CD14-positive monocyte (primary cell): ENCODE data around the gene NINL. TPM values are rescaled to one million over a fixed set of nuclear protein-coding genes. Genes with fewer than 3 reads are reported as not detected.

Experiments
- DNase-seq, 3 donors: peaks; one replicate each; pipeline ENCODE4 v3.0.0-alpha.2; 2011 to 2022
- H2AFZ ChIP-seq: 2 replicates; pipeline ENCODE4 v1.6.0; 2012; ENCODE audit warnings: mild to moderate bottlenecking, low read depth, low read length, inconsistent platforms; ENCODE audit not compliant: insufficient read depth, poor library complexity, severe bottlenecking
- H3K27ac ChIP-seq, 2 donors: 1 replicate in 1 of 2; 2 replicates in 1 of 2; pipeline ENCODE4 v1.5.1; 2012 to 2013; ENCODE audit warnings: low read length in 2 of 2, control low read depth in 1 of 2, inconsistent platforms in 1 of 2, low read depth in 1 of 2, mild to moderate bottlenecking in 1 of 2
- H3K27me3 ChIP-seq, 2 donors: one replicate each; pipeline versions ENCODE4 v1.6.0 to v1.6.1; 2011 to 2013; ENCODE audit warnings: low read length in 2 of 2; ENCODE audit not compliant: control insufficient read depth in 2 of 2, insufficient read depth in 2 of 2
- H3K36me3 ChIP-seq, 2 donors: replicated peaks in 1 of 2; 1 replicate in 1 of 2; 2 replicates in 1 of 2; pipeline versions ENCODE4 v1.5.1 to v1.6.1; 2012 to 2013; ENCODE audit warnings: low read length in 2 of 2, control low read depth in 1 of 2, inconsistent platforms in 1 of 2, mild to moderate bottlenecking in 1 of 2; ENCODE audit not compliant: insufficient read depth in 2 of 2, control insufficient read depth in 1 of 2
- H3K4me1 ChIP-seq, 2 donors: 1 replicate in 1 of 2; 2 replicates in 1 of 2; pipeline versions ENCODE4 v1.5.1 to v1.6.1; 2012 to 2013; ENCODE audit warnings: low read length in 2 of 2, control low read depth in 1 of 2, inconsistent platforms in 1 of 2, mild to moderate bottlenecking in 1 of 2, moderate library complexity in 1 of 2; ENCODE audit not compliant: insufficient read depth in 2 of 2, control insufficient read depth in 1 of 2
- H3K4me2 ChIP-seq: replicated peaks from 2 replicates; pipeline ENCODE3; 2012; ENCODE audit warnings: low read length, moderate library complexity, mild to moderate bottlenecking; ENCODE audit not compliant: poor library complexity, severe bottlenecking; ENCODE audit errors: extremely low read depth
- H3K4me3 ChIP-seq, 3 experiments: fragments of 200-600 bp in 1 of 3; sonication (generic) in 1 of 3; replicated peaks in 1 of 3; 1 replicate in 2 of 3; 2 replicates in 1 of 3; pipeline ENCODE4 v1.5.1; 2011 to 2013; ENCODE audit warnings: low read length in 3 of 3, mild to moderate bottlenecking in 3 of 3, control low read depth in 2 of 3, low read depth in 2 of 3, inconsistent platforms in 1 of 3, moderate library complexity in 1 of 3
- H3K79me2 ChIP-seq: 2 replicates; pipeline ENCODE4 v1.6.0; 2012; ENCODE audit warnings: mild to moderate bottlenecking, control low read depth, inconsistent platforms, low read length, moderate library complexity; ENCODE audit not compliant: insufficient read depth
- H3K9ac ChIP-seq: 2 replicates; pipeline ENCODE4 v1.6.0; 2017; ENCODE audit warnings: low read length, mild to moderate bottlenecking; ENCODE audit not compliant: insufficient read depth, poor library complexity, severe bottlenecking
- H3K9me3 ChIP-seq, 2 donors: replicated peaks in 1 of 2; 1 replicate in 1 of 2; 2 replicates in 1 of 2; pipeline versions ENCODE4 v1.5.1 to v1.6.1; 2012 to 2013; ENCODE audit warnings: low read length in 2 of 2, control low read depth in 1 of 2; ENCODE audit not compliant: control insufficient read depth in 1 of 2, insufficient read depth in 1 of 2
- H4K20me1 ChIP-seq: 2 replicates; pipeline ENCODE4 v1.6.0; 2012; ENCODE audit warnings: mild to moderate bottlenecking, low read length, control low read depth, moderate library complexity; ENCODE audit not compliant: insufficient read depth
- H3K27ac Mint-ChIP-seq, 7 donors: one replicate each; pipeline ENCODE4 v1.8.0; 2020; ENCODE audit warnings: mild to moderate bottlenecking in 7 of 7, mixed read lengths in 7 of 7, moderate library complexity in 6 of 7, inconsistent platforms in 2 of 7
- H3K27me3 Mint-ChIP-seq, 3 donors: one replicate each; pipeline ENCODE4 v1.8.0; 2021 to 2022; ENCODE audit warnings: low read depth in 3 of 3, mild to moderate bottlenecking in 3 of 3, mixed read lengths in 3 of 3, moderate library complexity in 3 of 3, inconsistent platforms in 1 of 3
- H3K36me3 Mint-ChIP-seq, 2 donors: one replicate each; pipeline ENCODE4 v1.8.0; 2020; ENCODE audit warnings: mixed read lengths in 2 of 2, inconsistent platforms in 1 of 2, mild to moderate bottlenecking in 1 of 2
- H3K4me1 Mint-ChIP-seq: one replicate; pipeline ENCODE4 v1.8.0; 2020; ENCODE audit warnings: mild to moderate bottlenecking, mixed read lengths
- H3K4me3 Mint-ChIP-seq, 2 donors: one replicate each; pipeline ENCODE4 v1.8.0; 2020; ENCODE audit warnings: mild to moderate bottlenecking in 2 of 2, mixed read lengths in 2 of 2, moderate library complexity in 1 of 2
- H3K9me3 Mint-ChIP-seq, 7 donors: one replicate each; pipeline ENCODE4 v1.8.0; 2020 to 2022; ENCODE audit warnings: mixed read lengths in 7 of 7, mild to moderate bottlenecking in 6 of 7, moderate library complexity in 6 of 7, inconsistent platforms in 2 of 7
- WGBS: methylation state at CpG from one replicate; pipeline ENCODE4 v1.1.5; 2013; ENCODE audit warnings: missing lambda C conversion rate; ENCODE audit not compliant: insufficient coverage; 5-methylcytosine and 5-hydroxymethylcytosine counted together
- intact Hi-C, 2 donors: fragments of 100-400 bp; cut with micrococcal nuclease; formaldehyde crosslinking; loops; one replicate each; pipeline versions ENCODE4 v1.15.0 to v1.15.1; 2023
- polyA plus RNA-seq, 3 donors: library from polyadenylated mRNA; depleted of rRNA in 1 of 3; unstranded in 2 of 3; stranded (reverse) in 1 of 3; fragments of 300-500 nt in 2 of 3; fragments of >200 nt in 1 of 3; fragmentation: Illumina TruSeq in 2 of 3; gene quantifications; 1 replicate in 2 of 3; 2 replicates in 1 of 3; pipeline ENCODE4 v1.2.3, GENCODE V29; 2012 to 2021
- TF ChIP-seq, protein P1 (sequence below): fragments of 200-600 bp; IDR thresholded peaks from one replicate; pipeline ENCODE4 v1.8.0; 2022; ENCODE audit warnings: antibody characterized with exemption, mild to moderate bottlenecking

Gene NINL
- polyA plus RNA-seq, 3 donors, result 0.08 to 0.15 TPM; not detected in 1

DNA sequence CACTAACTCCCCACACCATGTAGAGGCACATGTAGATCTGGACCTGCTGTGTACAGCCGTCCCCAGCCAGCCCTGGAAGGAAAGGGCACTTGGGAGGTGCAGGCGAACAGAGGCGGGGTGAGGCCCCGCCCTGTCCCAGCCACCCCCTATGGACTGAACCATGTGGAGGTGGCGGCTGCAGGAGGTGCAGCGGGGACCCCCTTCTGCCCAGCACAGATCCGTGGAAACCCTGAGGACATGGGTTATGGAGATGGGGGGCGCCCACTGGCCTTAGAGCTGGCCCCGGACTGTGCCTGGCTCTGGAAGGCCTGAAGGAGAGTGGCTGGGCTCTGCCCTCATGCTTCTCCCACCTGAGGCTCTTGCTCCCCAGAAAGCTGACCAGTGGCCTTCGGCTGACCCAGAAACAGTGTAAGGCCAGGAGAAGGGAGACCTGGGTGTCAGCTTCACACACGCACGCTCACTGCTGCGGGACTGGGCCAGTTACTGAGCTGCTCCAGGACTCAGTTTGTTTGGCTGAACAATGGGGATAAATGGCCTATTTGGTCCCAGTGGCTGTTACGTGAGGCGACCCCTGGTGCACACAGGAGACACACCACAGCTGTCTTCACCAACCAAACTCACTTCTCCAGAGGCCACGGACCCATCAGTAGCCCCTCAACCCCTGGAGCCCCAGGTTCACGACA lies 90.7 kb downstream of the NINL start:
- TF ChIP-seq, protein P1, sequence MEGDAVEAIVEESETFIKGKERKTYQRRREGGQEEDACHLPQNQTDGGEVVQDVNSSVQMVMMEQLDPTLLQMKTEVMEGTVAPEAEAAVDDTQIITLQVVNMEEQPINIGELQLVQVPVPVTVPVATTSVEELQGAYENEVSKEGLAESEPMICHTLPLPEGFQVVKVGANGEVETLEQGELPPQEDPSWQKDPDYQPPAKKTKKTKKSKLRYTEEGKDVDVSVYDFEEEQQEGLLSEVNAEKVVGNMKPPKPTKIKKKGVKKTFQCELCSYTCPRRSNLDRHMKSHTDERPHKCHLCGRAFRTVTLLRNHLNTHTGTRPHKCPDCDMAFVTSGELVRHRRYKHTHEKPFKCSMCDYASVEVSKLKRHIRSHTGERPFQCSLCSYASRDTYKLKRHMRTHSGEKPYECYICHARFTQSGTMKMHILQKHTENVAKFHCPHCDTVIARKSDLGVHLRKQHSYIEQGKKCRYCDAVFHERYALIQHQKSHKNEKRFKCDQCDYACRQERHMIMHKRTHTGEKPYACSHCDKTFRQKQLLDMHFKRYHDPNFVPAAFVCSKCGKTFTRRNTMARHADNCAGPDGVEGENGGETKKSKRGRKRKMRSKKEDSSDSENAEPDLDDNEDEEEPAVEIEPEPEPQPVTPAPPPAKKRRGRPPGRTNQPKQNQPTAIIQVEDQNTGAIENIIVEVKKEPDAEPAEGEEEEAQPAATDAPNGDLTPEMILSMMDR, result no peak
- H3K4me3 Mint-ChIP-seq, result no peak overlapping the region
- peak overlapping the region in 1 of 7 donors; percentile 22 for H3K27ac Mint-ChIP-seq
- Histone ChIP-seq H3K4me2 (no peak overlapping the region), H4K20me1 (no peaks in the 10 kb centered on the region), H3K36me3 (no peaks in the 10 kb centered on the region), H3K79me2 (no peaks in the 10 kb centered on the region), H3K27ac (no peak overlapping the region), H3K9me3 (no peaks in the 10 kb centered on the region), H3K27me3 (no peaks in the 10 kb centered on the region), H3K4me1 (no peaks in the 10 kb centered on the region), H2AFZ (no peak overlapping the region), H3K9ac (no peak overlapping the region), H3K4me3 (no peak overlapping the region)
- WGBS, result 91% methylated on average over 13 of the region's 17 CpGs
- no peaks in the 10 kb centered on the region for H3K36me3 Mint-ChIP-seq
- H3K4me1 Mint-ChIP-seq, result no peaks in the 10 kb centered on the region
- no peak for DNase-seq
- intact Hi-C loops, result no loop called here
- H3K9me3 Mint-ChIP-seq, result no peaks in the 10 kb centered on the region
- peaks cover 1 to 6% (median 5%) of the 10 kb centered on the region in 3 donors for H3K27me3 Mint-ChIP-seq

DNA sequence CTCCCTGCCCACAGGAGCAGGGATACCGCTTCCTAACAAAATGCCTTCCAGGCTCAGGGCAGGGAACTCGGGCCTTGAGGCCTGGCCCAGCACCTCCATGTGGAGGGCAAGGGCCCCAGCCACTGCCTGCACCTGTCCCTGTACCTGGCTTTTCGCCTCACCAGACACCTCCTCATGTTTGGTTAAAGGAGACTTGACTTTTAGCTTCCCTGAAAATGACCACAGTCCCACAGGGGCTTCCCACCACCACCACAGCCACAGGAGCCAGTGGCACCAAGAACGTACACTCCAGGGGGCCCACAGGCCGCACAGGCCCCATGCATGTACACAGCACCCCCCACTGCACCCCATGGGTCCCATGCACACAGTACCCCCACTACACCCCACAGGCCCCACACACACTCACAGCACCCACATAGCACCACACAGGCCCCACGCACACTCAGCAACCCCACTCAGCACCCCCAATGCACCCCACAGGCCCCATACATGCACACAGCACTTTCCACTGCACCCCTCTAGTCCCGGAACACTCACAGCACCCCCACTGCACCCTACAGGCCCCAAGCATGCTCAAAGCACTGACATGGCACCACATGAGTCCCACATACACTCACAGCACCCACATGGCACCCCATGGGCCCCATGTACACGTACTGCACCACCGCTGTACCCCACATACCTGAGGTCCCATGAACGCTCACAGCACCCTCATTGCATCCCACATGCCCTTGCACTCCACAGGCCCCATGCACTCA lies 91.4 kb downstream of the NINL start:
- no peaks in the 10 kb centered on the region for H3K4me1 ChIP-seq
- no peak overlapping the region for H2AFZ ChIP-seq
- 96% methylated on average over 8 of the region's 10 CpGs for WGBS
- TF ChIP-seq, protein P1, result no peak
- no peak overlapping the region for H3K9ac ChIP-seq
- no peak overlapping the region for H3K4me3 ChIP-seq
- Mint-ChIP-seq H3K27me3 (peaks cover 1 to 6% (median 5%) of the 10 kb centered on the region in 3 donors), H3K4me1 (no peaks in the 10 kb centered on the region), H3K9me3 (no peaks in the 10 kb centered on the region), H3K36me3 (no peaks in the 10 kb centered on the region), H3K4me3 (no peak overlapping the region), H3K27ac (no peak overlapping the region)
- no peaks in the 10 kb centered on the region for H3K27me3 ChIP-seq
- no peaks in the 10 kb centered on the region for H3K36me3 ChIP-seq
- no peak for DNase-seq
- no peaks in the 10 kb centered on the region for H3K9me3 ChIP-seq
- no peak overlapping the region for H3K27ac ChIP-seq
- H3K79me2 ChIP-seq, result no peaks in the 10 kb centered on the region
- H4K20me1 ChIP-seq, result no peaks in the 10 kb centered on the region
- intact Hi-C loops, result no loop called here
- no peak overlapping the region for H3K4me2 ChIP-seq
